Bronchial epithelial cell (primary cell): ENCODE measurements around the gene PDCD2. TPM values are rescaled to one million over a fixed set of nuclear protein-coding genes. Genes with fewer than 3 reads are reported as not detected.

Experiments used
- DNase-seq: peaks from one replicate; pipeline ENCODE4 v3.0.0-alpha.2; 2010; ENCODE audit warnings: low read depth
- FAIRE-seq: peaks from 2 replicates; lab custom pipeline; 2011; peaks lifted over from hg19 to GRCh38; lab: Jason Lieb, UNC
- H3K27me3 ChIP-seq: 2 replicates; pipeline ENCODE4 v1.5.1; 2011; ENCODE audit warnings: low read length; ENCODE audit not compliant: control insufficient read depth, insufficient read depth
- H3K36me3 ChIP-seq: 2 replicates; pipeline ENCODE4 v1.5.1; 2011; ENCODE audit warnings: low read length; ENCODE audit not compliant: control insufficient read depth, insufficient read depth
- H3K4me3 ChIP-seq: 2 replicates; pipeline ENCODE4 v1.5.1; 2011; ENCODE audit warnings: mild to moderate bottlenecking, low read depth, low read length, control low read depth
- CTCF ChIP-seq: IDR thresholded peaks from 2 replicates; pipeline ENCODE4 v1.5.1; 2011; ENCODE audit warnings: mild to moderate bottlenecking, moderate library complexity, low read length, control low read depth, inconsistent platforms; ENCODE audit not compliant: insufficient read depth, severe bottlenecking
- total RNA-seq: library from RNA; depleted of rRNA; stranded (reverse); fragments of >200 nt; gene quantifications from 2 replicates; pipeline ENCODE4 v1.2.1, GENCODE V29; 2014

PDCD2 gene
- total RNA-seq, 1 donor from 2014 or later, result 55.0 TPM

GRCh38 chr6:170537329-170537728 lies 47.1 kb downstream of the PDCD2 start:
- FAIRE-seq, result no peak
- TF ChIP-seq CTCF, result no peak
- no peaks in the 10 kb centered on the region for H3K27me3 ChIP-seq
- peaks cover 17% of the 10 kb centered on the region for H3K36me3 ChIP-seq
- no peak for DNase-seq
- H3K4me3 ChIP-seq, result no peak overlapping the region

DNA sequence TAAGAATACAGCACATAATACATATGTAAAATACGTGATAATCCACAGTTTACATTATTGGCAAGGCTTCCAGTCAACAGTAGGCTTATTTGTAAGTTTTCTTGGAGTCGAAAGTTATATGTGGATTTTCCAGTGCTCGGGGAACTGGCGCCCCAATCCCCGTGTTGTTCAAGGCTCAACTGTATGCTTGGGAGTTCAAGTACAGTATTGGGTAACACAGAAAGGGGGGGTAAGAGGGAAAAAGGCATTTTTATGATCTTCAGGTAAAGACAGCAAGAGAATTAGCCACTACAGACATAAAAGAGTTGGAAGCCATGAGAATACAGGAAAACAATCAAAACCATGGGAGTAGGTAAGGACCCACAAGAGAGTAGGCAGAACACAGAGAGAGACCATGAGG lies 47.8 kb downstream of the PDCD2 start:
- FAIRE-seq (no peak), DNase-seq (no peak)
- TF ChIP-seq CTCF, result no peak
- H3K36me3 ChIP-seq, result peaks cover 15% of the 10 kb centered on the region
- no peak overlapping the region for H3K4me3 ChIP-seq
- H3K27me3 ChIP-seq, result no peaks in the 10 kb centered on the region

GRCh38 chr6:170535004-170535403 lies 49.4 kb downstream of the PDCD2 start:
- no peak for FAIRE-seq
- Histone ChIP-seq H3K4me3 (no peak overlapping the region), H3K36me3 (peaks cover 13% of the 10 kb centered on the region), H3K27me3 (no peaks in the 10 kb centered on the region)
- no peak for DNase-seq
- TF ChIP-seq CTCF, result no peak

GRCh38 chr6:170533792-170534191 lies 50.6 kb downstream of the PDCD2 start:
- DNase-seq (no peak), FAIRE-seq (no peak)
- Histone ChIP-seq H3K4me3 (no peak overlapping the region), H3K36me3 (peaks cover 12% of the 10 kb centered on the region), H3K27me3 (no peaks in the 10 kb centered on the region)
- TF ChIP-seq CTCF, result no peak

GRCh38 chr6:170532867-170533488 lies 51.5 kb downstream of the PDCD2 start:
- no peak for DNase-seq
- FAIRE-seq, result no peak
- Histone ChIP-seq H3K27me3 (no peaks in the 10 kb centered on the region), H3K4me3 (no peak overlapping the region), H3K36me3 (peaks cover 12% of the 10 kb centered on the region)
- TF ChIP-seq CTCF, result no peak
